ENCODE data around the gene STX18.

STX18 gene

GRCh38 chr4:4496592-4497372 is 45.1 kb downstream of the STX18 start:
- no peak for DNase-seq
- Histone ChIP-seq H3K4me2 (ENCODE audit: insufficient read depth, low read length) (no peak overlapping the region), H3K4me1 (ENCODE audit: insufficient read depth, low read length) (peaks cover 2% of the 10 kb centered on the region), H3K36me3 (ENCODE audit: insufficient read depth, low read length) (no peaks in the 10 kb centered on the region), H4K20me1 (ENCODE audit: insufficient read depth, low read length) (peaks cover 5% of the 10 kb centered on the region; the same call in 1 of the 2 replicates), H3K79me2 (ENCODE audit: insufficient read depth, low read length) (peaks cover 15% of the 10 kb centered on the region), H3K9ac (ENCODE audit: low read depth, low read length) (no peak overlapping the region), H3K27ac (ENCODE audit: low read length) (no peak overlapping the region), H3K9me3 (ENCODE audit: insufficient read depth, low read length, severe bottlenecking) (no peaks in the 10 kb centered on the region), H3K27me3 (ENCODE audit: insufficient read depth, low read length, poor library complexity) (no peaks in the 10 kb centered on the region), H2AFZ (ENCODE audit: low read depth, low read length) (no peak overlapping the region), H3K4me3 (ENCODE audit: low read depth in 1 of 2, low read length in 2 of 2) (no peak overlapping the region)
- no peak for ATAC-seq (ENCODE audit: insufficient read depth, low read depth)
- TF ChIP-seq CTCF (IDR thresholded peaks at IDR 0.05; ENCODE audit: borderline replicate concordance, extremely low read depth, low read length, poor library complexity, severe bottlenecking): no peak
- TF ChIP-seq EZH2 (IDR thresholded peaks at IDR 0.05; ENCODE audit: borderline replicate concordance, low read depth, low read length, severe bottlenecking): no peak

GRCh38 chr4:4494882-4495281 is 47.0 kb downstream of the STX18 start:
- no peak for ATAC-seq (ENCODE audit: insufficient read depth, low read depth)
- TF ChIP-seq CTCF (IDR thresholded peaks at IDR 0.05; ENCODE audit: borderline replicate concordance, extremely low read depth, low read length, poor library complexity, severe bottlenecking) (no peak), EZH2 (IDR thresholded peaks at IDR 0.05; ENCODE audit: borderline replicate concordance, low read depth, low read length, severe bottlenecking) (no peak)

GRCh38 chr4:4492161-4492847 is 49.5 kb downstream of the STX18 start:
- Histone ChIP-seq H4K20me1 (ENCODE audit: insufficient read depth, low read length) (peaks cover 20% of the 10 kb centered on the region), H3K36me3 (ENCODE audit: insufficient read depth, low read length) (no peaks in the 10 kb centered on the region), H3K4me1 (ENCODE audit: insufficient read depth, low read length) (no peaks in the 10 kb centered on the region), H3K27me3 (ENCODE audit: insufficient read depth, low read length, poor library complexity) (no peaks in the 10 kb centered on the region), H3K27ac (ENCODE audit: low read length) (no peak overlapping the region), H3K4me2 (ENCODE audit: insufficient read depth, low read length) (no peak overlapping the region), H3K9me3 (ENCODE audit: insufficient read depth, low read length, severe bottlenecking) (no peaks in the 10 kb centered on the region), H3K79me2 (ENCODE audit: insufficient read depth, low read length) (peaks cover 3% of the 10 kb centered on the region), H3K4me3 (ENCODE audit: low read depth in 1 of 2, low read length in 2 of 2) (no peak overlapping the region), H2AFZ (ENCODE audit: low read depth, low read length) (no peak overlapping the region), H3K9ac (ENCODE audit: low read depth, low read length) (no peak overlapping the region)
- TF ChIP-seq EZH2 (IDR thresholded peaks at IDR 0.05; ENCODE audit: borderline replicate concordance, low read depth, low read length, severe bottlenecking) (no peak), CTCF (IDR thresholded peaks at IDR 0.05; ENCODE audit: borderline replicate concordance, extremely low read depth, low read length, poor library complexity, severe bottlenecking) (no peak)
- DNase-seq (no peak), ATAC-seq (ENCODE audit: insufficient read depth, low read depth) (no peak)

More at GRCh38 chr4:4494882-4495281, 47.0 kb downstream of the STX18 start:
- Histone ChIP-seq H2AFZ (ENCODE audit: low read depth, low read length) (no peak overlapping the region), H4K20me1 (ENCODE audit: insufficient read depth, low read length) (peaks cover 5% of the 10 kb centered on the region; the same call in 1 of the 2 replicates), H3K9ac (ENCODE audit: low read depth, low read length) (no peak overlapping the region), H3K79me2 (ENCODE audit: insufficient read depth, low read length) (no peaks in the 10 kb centered on the region; the same call in 1 of the 2 replicates), H3K9me3 (ENCODE audit: insufficient read depth, low read length, severe bottlenecking) (no peaks in the 10 kb centered on the region), H3K27ac (ENCODE audit: low read length) (no peak overlapping the region), H3K4me2 (ENCODE audit: insufficient read depth, low read length) (no peak overlapping the region), H3K4me1 (ENCODE audit: insufficient read depth, low read length) (no peaks in the 10 kb centered on the region), H3K36me3 (ENCODE audit: insufficient read depth, low read length) (no peaks in the 10 kb centered on the region), H3K4me3 (ENCODE audit: low read depth in 1 of 2, low read length in 2 of 2) (no peak overlapping the region), H3K27me3 (ENCODE audit: insufficient read depth, low read length, poor library complexity) (no peaks in the 10 kb centered on the region)
- DNase-seq: no peak

All from DND-41 (cell line).